Smooth muscle cell (in vitro differentiated cells): ENCODE results near the gene SEMA4A. TPM values are rescaled to one million over a fixed set of nuclear protein-coding genes. Genes with fewer than 3 reads are reported as not detected.
"Not testable (repeated sequence)": the region's sequence is repeated elsewhere in the genome, so short reads cannot be mapped to it uniquely, and the experiment has no call there.

Experiments
- DNase-seq: peaks from one replicate; lab custom pipeline; 2025; ENCODE audit not compliant: unreplicated experiment; lab: John Stamatoyannopoulos, UW
- H2AFZ ChIP-seq: fragments of 200-600 bp; sonication (generic); 2 replicates; pipeline ENCODE4 v1.6.0; 2016; ENCODE audit warnings: antibody characterized with exemption, low read depth, mild to moderate bottlenecking
- H3F3A ChIP-seq: fragments of 200-600 bp; sonication (generic); 2 replicates; pipeline ENCODE4 v1.6.0; 2017; ENCODE audit warnings: antibody characterized with exemption, low read depth
- H3K27ac ChIP-seq: fragments of 200-600 bp; sonication (generic); 2 replicates; pipeline ENCODE4 v1.5.1; 2016; ENCODE audit warnings: low read depth, mild to moderate bottlenecking
- H3K27me3 ChIP-seq: fragments of 200-600 bp; sonication (generic); 2 replicates; pipeline ENCODE4 v1.6.1; 2016; ENCODE audit warnings: low read depth, mild to moderate bottlenecking
- H3K36me3 ChIP-seq: fragments of 200-600 bp; sonication (generic); 2 replicates; pipeline ENCODE4 v1.5.1; 2016; ENCODE audit warnings: low read depth
- H3K4me1 ChIP-seq: fragments of 200-600 bp; sonication (generic); 2 replicates; pipeline ENCODE4 v1.5.1; 2016; ENCODE audit warnings: low read depth
- H3K4me2 ChIP-seq: fragments of 200-600 bp; sonication (generic); 2 replicates; pipeline ENCODE4 v1.6.0; 2016; ENCODE audit warnings: mild to moderate bottlenecking
- H3K4me3 ChIP-seq: fragments of 200-600 bp; sonication (generic); 2 replicates; pipeline ENCODE4 v1.5.1; 2016; ENCODE audit warnings: mild to moderate bottlenecking
- H3K79me2 ChIP-seq: fragments of 200-600 bp; sonication (generic); 2 replicates; pipeline ENCODE4 v1.6.0; 2016; ENCODE audit warnings: low read depth, mild to moderate bottlenecking
- H3K9ac ChIP-seq: fragments of 200-600 bp; sonication (generic); 2 replicates; pipeline ENCODE4 v1.6.0; 2016; ENCODE audit warnings: low read depth
- H3K9me3 ChIP-seq: fragments of 200-600 bp; sonication (generic); replicated peaks from 2 replicates; pipeline ENCODE4 v1.5.1; 2016; ENCODE audit warnings: low read depth
- H4K20me1 ChIP-seq: fragments of 200-600 bp; sonication (generic); 2 replicates; pipeline ENCODE4 v1.6.0; 2016; ENCODE audit warnings: low read depth
- CTCF ChIP-seq: fragments of 200-600 bp; sonication (generic); IDR thresholded peaks from 2 replicates; pipeline ENCODE4 v1.5.1; 2017; ENCODE audit warnings: borderline replicate concordance, mild to moderate bottlenecking, antibody characterized with exemption; ENCODE audit not compliant: insufficient read depth, poor library complexity, severe bottlenecking
- WGBS: methylation state at CpG from one replicate; pipeline ENCODE4 v1.1.7; 2016; ENCODE audit warnings: low lambda C conversion rate; 5-methylcytosine and 5-hydroxymethylcytosine counted together
- polyA plus RNA-seq: library from polyadenylated mRNA; unstranded; fragments of >200 nt; fragmentation: Nextera tagmentation; extraction: Ambion mirVana; gene quantifications from 2 replicates; pipeline ENCODE4 v1.2.1, GENCODE V29; 2016
- total RNA-seq: library from RNA; depleted of rRNA; stranded (reverse); fragments of >200 nt; gene quantifications from 2 replicates; pipeline ENCODE4 v1.2.3, GENCODE V29; 2014

SEMA4A gene
- total and polyA plus RNA-seq, 2 experiments from 2014 or later = 2.1 to 2.2 TPM

- H3K4me3 ChIP-seq = no peak overlapping the region
- H2AFZ ChIP-seq = no peak overlapping the region
- H3K79me2 ChIP-seq = peaks cover 74% of the 10 kb centered on the region
- 68% methylated on average over 17 of the region's 17 CpGs for WGBS
- peak overlapping the region; percentile 98 for H3K9ac ChIP-seq
- H3K27me3 ChIP-seq = no peaks in the 10 kb centered on the region
- H3K9me3 ChIP-seq = no peaks in the 10 kb centered on the region
- no peak for DNase-seq
- H4K20me1 ChIP-seq = peaks cover 76% of the 10 kb centered on the region
- peaks cover 44% of the 10 kb centered on the region for H3F3A ChIP-seq
- H3K36me3 ChIP-seq = no peaks in the 10 kb centered on the region
- peak overlapping the region; percentile 88 for H3K4me2 ChIP-seq
- TF ChIP-seq CTCF = no peak
- peaks cover 74% of the 10 kb centered on the region for H3K4me1 ChIP-seq
- peak overlapping the region; percentile 100 for H3K27ac ChIP-seq
These were observed 28.6 kb upstream of the SEMA4A start for GRCh38 chr1:156124557-156125483.

- H3K4me3 ChIP-seq, H2AFZ ChIP-seq, H3K9me3 ChIP-seq, DNase-seq, H3K27me3 ChIP-seq, H3K36me3 ChIP-seq: not testable (repeated sequence)
- WGBS = 79% methylated on average over 10 of the region's 10 CpGs
- Histone ChIP-seq H3F3A (peaks cover 38% of the 10 kb centered on the region), H3K4me1 (peaks cover 71% of the 10 kb centered on the region), H4K20me1 (peaks cover 75% of the 10 kb centered on the region), H3K79me2 (peaks cover 72% of the 10 kb centered on the region), H3K27ac (peak overlapping the region; percentile 100), H3K9ac (peak overlapping the region; percentile 98), H3K4me2 (peak overlapping the region; percentile 88)
These were observed 27.8 kb upstream of the SEMA4A start for GRCh38 chr1:156125544-156125943.

- Histone ChIP-seq H3K9me3 (no peaks in the 10 kb centered on the region), H3K27me3 (no peaks in the 10 kb centered on the region), H3K27ac (peak overlapping the region; percentile 100), H3K4me3 (no peak overlapping the region), H2AFZ (no peak overlapping the region), H3K4me2 (peak overlapping the region; percentile 88), H3K79me2 (peaks cover 72% of the 10 kb centered on the region), H3F3A (peaks cover 39% of the 10 kb centered on the region), H3K9ac (peak overlapping the region; percentile 98), H4K20me1 (peaks cover 75% of the 10 kb centered on the region), H3K4me1 (peaks cover 68% of the 10 kb centered on the region), H3K36me3 (no peaks in the 10 kb centered on the region)
- DNase-seq = peak; percentile 81
- WGBS = 20% methylated on average over 8 of the region's 11 CpGs
- TF ChIP-seq CTCF = peak; percentile 59
These were observed 27.2 kb upstream of the SEMA4A start for GRCh38 chr1:156126043-156126629.

- Histone ChIP-seq H2AFZ (no peak overlapping the region), H3K9ac (peak overlapping the region; percentile 98), H3K4me1 (peaks cover 60% of the 10 kb centered on the region), H4K20me1 (peaks cover 75% of the 10 kb centered on the region), H3K4me2 (peak overlapping the region; percentile 88), H3K4me3 (no peak overlapping the region), H3K36me3 (no peaks in the 10 kb centered on the region), H3K27me3 (no peaks in the 10 kb centered on the region), H3F3A (peaks cover 33% of the 10 kb centered on the region), H3K79me2 (peaks cover 72% of the 10 kb centered on the region), H3K27ac (peak overlapping the region; percentile 100), H3K9me3 (no peaks in the 10 kb centered on the region)
- TF ChIP-seq CTCF = no peak
- peak; percentile 53 for DNase-seq
- WGBS = 41% methylated on average over 15 of the region's 15 CpGs
These were observed 26.5 kb upstream of the SEMA4A start for GRCh38 chr1:156126630-156127534.
